ENCODE measurements around the gene MAPK8IP1.

MAPK8IP1 gene

DNA sequence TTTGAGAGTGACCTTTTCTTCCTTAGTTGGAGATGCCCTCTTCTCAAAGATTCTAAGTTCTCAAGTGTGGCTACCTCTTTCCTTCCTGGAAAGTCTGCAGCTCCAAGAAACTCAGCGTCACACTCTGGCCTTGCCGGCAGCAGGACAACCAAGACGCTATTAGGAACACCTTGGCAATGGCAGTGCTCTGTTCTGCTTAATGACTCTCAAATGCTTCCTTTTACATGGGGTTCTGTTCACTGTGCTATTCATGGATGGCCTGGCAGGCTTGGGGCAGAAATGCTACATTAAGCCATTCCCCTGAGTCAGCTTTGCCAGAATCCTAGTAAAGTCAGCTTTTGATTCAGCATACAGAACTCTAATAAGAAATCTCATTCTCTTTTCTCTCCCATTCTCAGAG lies 62.9 kb downstream of the MAPK8IP1 start:
- no peak for ATAC-seq
- TF ChIP-seq CREB5 (CRISPR knock-in tag; IDR thresholded peaks at IDR 0.05; ENCODE audit: low read depth) = no peak
- TF ChIP-seq PATZ1 (CRISPR knock-in tag; IDR thresholded peaks at IDR 0.05; ENCODE audit: borderline replicate concordance) = no peak
- no peak for TF ChIP-seq ZC3H10 (CRISPR knock-in tag; IDR thresholded peaks at IDR 0.05)
- TF ChIP-seq PPARA (CRISPR knock-in tag; IDR thresholded peaks at IDR 0.05; ENCODE audit: borderline replicate concordance) = no peak
- TF ChIP-seq BACH2 (CRISPR knock-in tag; IDR thresholded peaks at IDR 0.05; ENCODE audit: borderline replicate concordance) = no peak
- no peak for TF ChIP-seq ZFP3 (CRISPR knock-in tag; IDR thresholded peaks at IDR 0.05)
- no peak for TF ChIP-seq ZFP30 (CRISPR knock-in tag; IDR thresholded peaks at IDR 0.05)
- TF ChIP-seq ZNF565 (CRISPR knock-in tag; conservative IDR thresholded peaks at IDR 0.05; ENCODE audit: low read depth) = no peak
- no peak for TF ChIP-seq ISL1 (CRISPR knock-in tag; IDR thresholded peaks at IDR 0.05)
- no peak for TF ChIP-seq SNAI2 (CRISPR knock-in tag; IDR thresholded peaks at IDR 0.05)
- TF ChIP-seq TOX (CRISPR knock-in tag; IDR thresholded peaks at IDR 0.05; ENCODE audit: borderline replicate concordance) = no peak
- TF ChIP-seq OSR1 (CRISPR knock-in tag; IDR thresholded peaks at IDR 0.05) = no peak
- TF ChIP-seq GLIS3 (CRISPR knock-in tag; IDR thresholded peaks at IDR 0.05) = no peak
- TF ChIP-seq POU6F1 (CRISPR knock-in tag; IDR thresholded peaks at IDR 0.05; ENCODE audit: borderline replicate concordance, low read depth) = no peak
- no peak for TF ChIP-seq TCF4 (CRISPR knock-in tag; IDR thresholded peaks at IDR 0.05; ENCODE audit: borderline replicate concordance)

GRCh38 chr11:45949992-45950407 lies 64.5 kb downstream of the MAPK8IP1 start:
- ATAC-seq = no peak
- no peak for TF ChIP-seq POU6F1 (CRISPR knock-in tag; IDR thresholded peaks at IDR 0.05; ENCODE audit: borderline replicate concordance, low read depth)
- TF ChIP-seq, protein P1, sequence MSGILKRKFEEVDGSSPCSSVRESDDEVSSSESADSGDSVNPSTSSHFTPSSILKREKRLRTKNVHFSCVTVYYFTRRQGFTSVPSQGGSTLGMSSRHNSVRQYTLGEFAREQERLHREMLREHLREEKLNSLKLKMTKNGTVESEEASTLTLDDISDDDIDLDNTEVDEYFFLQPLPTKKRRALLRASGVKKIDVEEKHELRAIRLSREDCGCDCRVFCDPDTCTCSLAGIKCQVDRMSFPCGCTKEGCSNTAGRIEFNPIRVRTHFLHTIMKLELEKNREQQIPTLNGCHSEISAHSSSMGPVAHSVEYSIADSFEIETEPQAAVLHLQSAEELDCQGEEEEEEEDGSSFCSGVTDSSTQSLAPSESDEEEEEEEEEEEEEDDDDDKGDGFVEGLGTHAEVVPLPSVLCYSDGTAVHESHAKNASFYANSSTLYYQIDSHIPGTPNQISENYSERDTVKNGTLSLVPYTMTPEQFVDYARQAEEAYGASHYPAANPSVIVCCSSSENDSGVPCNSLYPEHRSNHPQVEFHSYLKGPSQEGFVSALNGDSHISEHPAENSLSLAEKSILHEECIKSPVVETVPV (CRISPR knock-in tag; IDR thresholded peaks at IDR 0.05) = no peak
- TF ChIP-seq ZNF565 (CRISPR knock-in tag; conservative IDR thresholded peaks at IDR 0.05; ENCODE audit: low read depth) = no peak
- TF ChIP-seq ARNTL (CRISPR knock-in tag; IDR thresholded peaks at IDR 0.05; ENCODE audit: borderline replicate concordance, low read depth) = no peak
- no peak for TF ChIP-seq PPARA (CRISPR knock-in tag; IDR thresholded peaks at IDR 0.05; ENCODE audit: borderline replicate concordance)

Data from SK-N-SH treated with all-trans-retinoic acid at 6 μM for 48 hours (cell line).